Stimulated activated CD8-positive, alpha-beta memory T cell treated with anti-CD3 and anti-CD28 coated beads, Interleukin-7, amount 100 ng/mL, for 1 hour (primary cell): Measurements from ENCODE around the gene FAM3A.

ENCODE experiments used
- DNase-seq, 2 donors: peaks; one replicate each; pipeline ENCODE4 v3.0.0-alpha.2; 2020; ENCODE audit warnings: low read depth in 2 of 2

FAM3A gene

GRCh38 chrX:154478728-154479622, 37.1 kb downstream of the FAM3A start, which contains the start of gene LAGE3:
LAGE3 (minus strand) TSS chrX:154479281; CDS start chrX:154478915, 366 bp downstream.
- DNase-seq, result peak; percentile 88 to 89

- DNase-seq, result no peak
These were observed 38.0 kb downstream of the FAM3A start for GRCh38 chrX:154477891-154478477.

GRCh38 chrX:154476821-154477220, 39.2 kb downstream of the FAM3A start:
- no peak for DNase-seq

GRCh38 chrX:154473683-154474082, 42.3 kb downstream of the FAM3A start:
- DNase-seq, result no peak

- DNase-seq, result no peak
These were observed 43.1 kb downstream of the FAM3A start for GRCh38 chrX:154472685-154473632.

GRCh38 chrX:154471839-154472684, 44.0 kb downstream of the FAM3A start:
- no peak for DNase-seq

GRCh38 chrX:154470914-154471568, 45.0 kb downstream of the FAM3A start:
- DNase-seq, result no peak

GRCh38 chrX:154470434-154470833, 45.6 kb downstream of the FAM3A start:
- DNase-seq, result no peak

GRCh38 chrX:154469880-154470279, 46.2 kb downstream of the FAM3A start:
- DNase-seq, result no peak

GRCh38 chrX:154469114-154469513, 46.9 kb downstream of the FAM3A start:
- DNase-seq, result no peak

- no peak for DNase-seq
These were observed 47.8 kb downstream of the FAM3A start for GRCh38 chrX:154468217-154468616.

- DNase-seq, result no peak
These were observed 48.5 kb downstream of the FAM3A start for GRCh38 chrX:154467556-154467955.

- DNase-seq, result no peak
These were observed 49.1 kb downstream of the FAM3A start for GRCh38 chrX:154466907-154467306.

- DNase-seq, result no peak
These were observed 50.0 kb downstream of the FAM3A start for GRCh38 chrX:154466036-154466435.

- no peak for DNase-seq
These were observed 50.4 kb downstream of the FAM3A start for GRCh38 chrX:154465601-154466000.

GRCh38 chrX:154464806-154465365, 51.1 kb downstream of the FAM3A start:
- no peak for DNase-seq

- no peak for DNase-seq
These were observed 52.3 kb downstream of the FAM3A start for GRCh38 chrX:154463611-154464220.

GRCh38 chrX:154462396-154462795, 53.6 kb downstream of the FAM3A start:
- DNase-seq, result no peak

- no peak for DNase-seq
These were observed 55.7 kb downstream of the FAM3A start for GRCh38 chrX:154460326-154460725.

- no peak for DNase-seq
These were observed 56.2 kb downstream of the FAM3A start for GRCh38 chrX:154459832-154460231.
